Iris pigment epithelial cell (primary cell): ENCODE measurements around the gene DNAAF1.
"Not testable (repeated sequence)": the region's sequence is repeated elsewhere in the genome, so short reads cannot be mapped to it uniquely, and the experiment has no call there.

Source experiments
- DNase-seq: peaks from one replicate; pipeline ENCODE4 v3.0.0-alpha.2; 2011; ENCODE audit warnings: low read depth

DNAAF1 gene

GRCh38 chr16:84184775-84185174 lies 39.7 kb downstream of the DNAAF1 start:
- DNase-seq = no peak

- DNase-seq = peak; percentile 94
These were observed 41.8 kb downstream of the DNAAF1 start, which contains the start of gene TAF1C for GRCh38 chr16:84186685-84187437. Gene TAF1C (minus strand): TSS chr16:84187057. CDS start chr16:84184988, 2,069 bp downstream.

GRCh38 chr16:84190731-84191388 lies 45.8 kb downstream of the DNAAF1 start, which contains the start of gene ADAD2:
Gene ADAD2 (plus strand): TSS chr16:84191157. CDS start chr16:84191231, 74 bp downstream.
- no peak for DNase-seq

GRCh38 chr16:84191466-84191865 lies 46.4 kb downstream of the DNAAF1 start:
- DNase-seq = no peak

GRCh38 chr16:84193480-84193879 lies 48.4 kb downstream of the DNAAF1 start:
- no peak for DNase-seq

- no peak for DNase-seq
These were observed 48.9 kb downstream of the DNAAF1 start for GRCh38 chr16:84194018-84194417.

GRCh38 chr16:84194470-84195200 lies 49.5 kb downstream of the DNAAF1 start:
- no peak for DNase-seq

GRCh38 chr16:84195201-84196093 lies 50.3 kb downstream of the DNAAF1 start:
- no peak for DNase-seq

- no peak for DNase-seq
These were observed 51.0 kb downstream of the DNAAF1 start for GRCh38 chr16:84196101-84196500.

GRCh38 chr16:84196727-84197394 lies 51.8 kb downstream of the DNAAF1 start:
- DNase-seq = no peak

- DNase-seq = no peak
These were observed 52.5 kb downstream of the DNAAF1 start for GRCh38 chr16:84197466-84198128.

GRCh38 chr16:84198401-84198800 lies 53.3 kb downstream of the DNAAF1 start:
- peak; percentile 64 for DNase-seq

- no peak for DNase-seq
These were observed 54.0 kb downstream of the DNAAF1 start for GRCh38 chr16:84199097-84199496.

- no peak for DNase-seq
These were observed 54.8 kb downstream of the DNAAF1 start for GRCh38 chr16:84199861-84200260.

- DNase-seq = not testable (repeated sequence)
These were observed 59.4 kb downstream of the DNAAF1 start for GRCh38 chr16:84204551-84204950.

GRCh38 chr16:84205123-84205522 lies 60.0 kb downstream of the DNAAF1 start:
- peak; percentile 23 for DNase-seq

GRCh38 chr16:84205976-84206691 lies 61.0 kb downstream of the DNAAF1 start:
- no peak for DNase-seq

GRCh38 chr16:84207251-84207650 lies 62.1 kb downstream of the DNAAF1 start:
- DNase-seq = no peak

GRCh38 chr16:84207879-84208278 lies 62.8 kb downstream of the DNAAF1 start:
- no peak for DNase-seq

GRCh38 chr16:84209989-84210388 lies 64.9 kb downstream of the DNAAF1 start:
- peak; percentile 20 for DNase-seq
